K562 (cell line): Measurements from ENCODE around the gene IGSF9. TPM values are rescaled to one million over a fixed set of nuclear protein-coding genes. Genes with fewer than 3 reads are reported as not detected.

Experiments
- ATAC-seq: fragments of 200-7000 bp; cut with Tn5 transposase; 3 replicates; pipeline ENCODE4 v1.9.1; 2020; ENCODE audit warnings: moderate library complexity
- BruUV-seq: library from RNA; stranded (reverse); fragments of 400-500 nt; replicated peaks from 2 replicates; lab custom pipeline; 2021; lab: Mats Ljungman, UMichigan
- CTCF ChIA-PET: fragments of 300-600 bp; formaldehyde crosslinking; extraction: SDS; loops from one replicate; lab custom pipeline; 2021; ENCODE audit warnings: low intra/inter-chr PET ratio; lab: Yijun Ruan, JAX
- POLR2A ChIA-PET: fragments of 300-600, 350-650 bp; sonication (Branson Sonifier 250); formaldehyde crosslinking; extraction: SDS; loops from one replicate; lab custom pipeline; 2021; ENCODE audit warnings: antibody characterized with exemption, inconsistent platforms; lab: Yijun Ruan, JAX
- DNase-seq, 4 experiments: peaks; one replicate each; pipeline versions ENCODE4 v3.0.0 to v3.0.0-alpha.2; 2011 to 2018; ENCODE audit warnings: low spot score in 3 of 4, mixed read lengths in 3 of 4; ENCODE audit errors: extremely low read depth in 1 of 4
- FAIRE-seq: peaks from 2 replicates; lab custom pipeline; 2011; peaks lifted over from hg19 to GRCh38; lab: Jason Lieb, UNC
- H2AFZ ChIP-seq: 2 replicates; pipeline ENCODE4 v1.6.0; 2011; ENCODE audit warnings: low read depth, low read length, control low read depth, inconsistent platforms
- H3K27ac ChIP-seq: fragments of 200-600 bp; 3 replicates; pipeline ENCODE4 v1.8.0; 2011; ENCODE audit warnings: low read depth, mild to moderate bottlenecking, control low read depth, inconsistent platforms, low read length, moderate library complexity, mixed read lengths; ENCODE audit errors: extremely low read depth
- H3K27me3 ChIP-seq, 2 experiments: fragments of 300-600 bp in 1 of 2; 2 replicates in 1 of 2; 3 replicates in 1 of 2; pipeline versions ENCODE4 v1.6.0 to v1.8.0; 2011; ENCODE audit warnings: inconsistent platforms in 2 of 2, low read length in 2 of 2, mild to moderate bottlenecking in 1 of 2, mixed read lengths in 1 of 2, moderate library complexity in 1 of 2; ENCODE audit not compliant: control insufficient read depth in 2 of 2, insufficient read depth in 2 of 2
- H3K36me3 ChIP-seq: fragments of 300-600 bp; 3 replicates; pipeline ENCODE4 v1.8.0; 2011; ENCODE audit warnings: mild to moderate bottlenecking, low read length, inconsistent platforms; ENCODE audit not compliant: control insufficient read depth, insufficient read depth
- H3K4me1 ChIP-seq, 2 experiments: fragments of 200-600 bp in 1 of 2; replicated peaks in 1 of 2; 2 replicates in 1 of 2; 3 replicates in 1 of 2; pipeline versions ENCODE4 v1.5.1 to v1.8.0; 2011; ENCODE audit warnings: inconsistent platforms in 2 of 2, low read length in 2 of 2, mild to moderate bottlenecking in 1 of 2, mixed read lengths in 1 of 2, moderate library complexity in 1 of 2; ENCODE audit not compliant: control insufficient read depth in 2 of 2, insufficient read depth in 2 of 2
- H3K4me2 ChIP-seq: 2 replicates; pipeline ENCODE4 v1.6.1; 2011; ENCODE audit warnings: low read length, control low read depth, inconsistent platforms, mixed read lengths; ENCODE audit not compliant: insufficient read depth
- H3K4me3 ChIP-seq: fragments of 200-600 bp; sonication (generic), shearing (Covaris generic); 2 replicates; pipeline ENCODE4 v1.5.1; 2016; ENCODE audit warnings: control low read depth, inconsistent platforms
- H3K79me2 ChIP-seq: fragments of 200-600 bp; 3 replicates; pipeline ENCODE4 v1.8.0; 2011; ENCODE audit warnings: low read length, inconsistent platforms; ENCODE audit not compliant: control insufficient read depth, insufficient read depth
- H3K9ac ChIP-seq, 2 experiments: 2 replicates each; pipeline versions ENCODE4 v1.6.0 to v1.6.1; 2011; ENCODE audit warnings: low read depth in 2 of 2, low read length in 2 of 2, control low read depth in 1 of 2, inconsistent platforms in 1 of 2, mild to moderate bottlenecking in 1 of 2, mixed read lengths in 1 of 2; ENCODE audit not compliant: insufficient read depth in 1 of 2
- H3K9me1 ChIP-seq: one replicate; pipeline ENCODE4 v1.6.0; 2011; ENCODE audit warnings: inconsistent platforms, mild to moderate bottlenecking, low read length, moderate library complexity; ENCODE audit not compliant: control insufficient read depth, insufficient read depth
- H3K9me3 ChIP-seq: replicated peaks from 2 replicates; pipeline ENCODE4 v1.5.1; 2011; ENCODE audit warnings: low read depth, low read length, inconsistent platforms; ENCODE audit not compliant: control insufficient read depth, insufficient read depth
- H4K20me1 ChIP-seq: replicated peaks from 2 replicates; pipeline ENCODE4 v1.6.1; 2011; ENCODE audit warnings: low read length, inconsistent platforms, mixed read lengths; ENCODE audit not compliant: control insufficient read depth, insufficient read depth
- CEBPG ChIP-seq, 3 experiments: fragments of 200-800 bp in 1 of 3; sonication (Bioruptor generic) in 1 of 3; sonication (generic) in 1 of 3; formaldehyde crosslinking in 1 of 3; IDR thresholded peaks in 2 of 3; conservative IDR thresholded peaks in 1 of 3; 2 replicates each; pipeline versions ENCODE4 v1.6.1 to v1.8.0; 2016 to 2022; ENCODE audit warnings: missing compliant biosample characterization in 2 of 3, missing genetic modification characterization in 2 of 3, mild to moderate bottlenecking in 1 of 3, missing genetic modification reagents in 1 of 3
- E2F1 ChIP-seq: sonication (generic); formaldehyde crosslinking; IDR thresholded peaks from 2 replicates; pipeline ENCODE4 v1.8.1; 2023; ENCODE audit warnings: mild to moderate bottlenecking, missing genetic modification reagents, moderate library complexity
- LARP7 ChIP-seq: fragments of 450-650 bp; IDR thresholded peaks from 2 replicates; pipeline ENCODE4 v1.6.1; 2016
- MAFF ChIP-seq: IDR thresholded peaks from 2 replicates; pipeline ENCODE4 v1.6.1; 2012; ENCODE audit warnings: low read length, improper control_type of control experiment
- MAFG ChIP-seq: fragments of 450-650 bp; conservative IDR thresholded peaks from 2 replicates; pipeline ENCODE4 v1.6.1; 2016; ENCODE audit warnings: missing genetic modification characterization, missing compliant biosample characterization
- POLR2A ChIP-seq: fragments of 450-650 bp; conservative IDR thresholded peaks from 2 replicates; pipeline ENCODE4 v1.6.1; 2016
- RBFOX2 ChIP-seq: fragments of 200-400 bp; formaldehyde crosslinking; IDR thresholded peaks from 2 replicates; pipeline ENCODE4 v1.6.1; 2017; ENCODE audit warnings: low read depth, mild to moderate bottlenecking, low read length, moderate library complexity
- SETDB1 ChIP-seq: IDR thresholded peaks from one replicate; pipeline ENCODE4 v1.6.1; 2012; ENCODE audit warnings: low read length, control low read depth, inconsistent platforms
- TAF9B ChIP-seq: fragments of 450-650 bp; IDR thresholded peaks from 2 replicates; pipeline ENCODE4 v1.6.1; 2018; ENCODE audit warnings: mild to moderate bottlenecking; ENCODE audit not compliant: partially characterized antibody
- ZNF41 ChIP-seq: fragments of 250-450 bp; sonication (Bioruptor Pico); conservative IDR thresholded peaks from 2 replicates; pipeline ENCODE4 v1.4.0; 2020; ENCODE audit warnings: mild to moderate bottlenecking
- ZNF551 ChIP-seq: fragments of 250-450 bp; sonication (Bioruptor Pico); IDR thresholded peaks from 2 replicates; pipeline ENCODE4 v1.5.0; 2021; ENCODE audit warnings: mild to moderate bottlenecking, moderate library complexity
- ZNF707 ChIP-seq: fragments of 250-450 bp; sonication (Bioruptor Pico); conservative IDR thresholded peaks from 2 replicates; pipeline ENCODE4 v1.8.0; 2022; ENCODE audit warnings: inconsistent platforms, mild to moderate bottlenecking, moderate library complexity
- WGBS: fragments of 100-300 bp; shearing (Covaris generic); methylation state at CpG from one replicate; pipeline ENCODE4 v1.1.6; 2016; ENCODE audit warnings: low coverage, mixed read lengths; ENCODE audit not compliant: insufficient coverage; ENCODE audit errors: missing lambda C conversion rate; 5-methylcytosine and 5-hydroxymethylcytosine counted together
- in situ Hi-C: fragments of 300-500 bp; cut with MboI; formaldehyde crosslinking; loops from 4 replicates; pipeline ENCODE4 v1.15.0; 2018; ENCODE audit warnings: inconsistent platforms, mixed read lengths
- intact Hi-C: fragments of 100-400 bp; cut with micrococcal nuclease; formaldehyde crosslinking; loops from 2 replicates; pipeline ENCODE4 v1.14.2; 2022
- polyA plus RNA-seq, 8 experiments: library from polyadenylated mRNA; depleted of rRNA in 4 of 8; stranded (reverse) in 5 of 8; unstranded in 3 of 8; fragments of >200 nt; fragmentation: Nextera tagmentation in 2 of 8; fragmentation: Illumina TruSeq in 1 of 8; extraction: Ambion mirVana in 2 of 8; extraction: Trizol in 1 of 8; gene quantifications; 2 replicates each; pipeline versions ENCODE4 v1.2.1 to v1.2.3, GENCODE V29; 2011 to 2014; ENCODE audit warnings: inconsistent platforms in 1 of 8, missing spikeins in 1 of 8
- total RNA-seq, 7 experiments: library from RNA; depleted of rRNA in 6 of 7; stranded (reverse); fragments of >200 nt in 6 of 7; fragmentation: Illumina TruSeq in 2 of 7; extraction: Trizol in 2 of 7; gene quantifications; 2 replicates each; pipeline versions ENCODE4 v1.2.1 to v1.2.3, GENCODE V29; 2011 to 2021; ENCODE audit warnings: low replicate concordance in 1 of 7
- TF ChIP-seq, protein P1 (sequence below), 2 experiments: IDR thresholded peaks in 1 of 2; conservative IDR thresholded peaks in 1 of 2; 2 replicates each; pipeline ENCODE4 v1.6.1; 2016; ENCODE audit warnings: low read depth in 2 of 2, mild to moderate bottlenecking in 1 of 2, missing compliant biosample characterization in 1 of 2, missing genetic modification characterization in 1 of 2, moderate library complexity in 1 of 2
- TF ChIP-seq, protein P2 (sequence below): fragments of 450-650 bp; IDR thresholded peaks from 2 replicates; pipeline ENCODE4 v1.6.1; 2016

Gene IGSF9
- total and polyA plus RNA-seq, 9 of the 15 experiments (the other 6 are each of a cell fraction or from before 2014, with no cell fraction given): 0.03 to 0.29 (median 0.07) TPM; not detected in 1

DNA sequence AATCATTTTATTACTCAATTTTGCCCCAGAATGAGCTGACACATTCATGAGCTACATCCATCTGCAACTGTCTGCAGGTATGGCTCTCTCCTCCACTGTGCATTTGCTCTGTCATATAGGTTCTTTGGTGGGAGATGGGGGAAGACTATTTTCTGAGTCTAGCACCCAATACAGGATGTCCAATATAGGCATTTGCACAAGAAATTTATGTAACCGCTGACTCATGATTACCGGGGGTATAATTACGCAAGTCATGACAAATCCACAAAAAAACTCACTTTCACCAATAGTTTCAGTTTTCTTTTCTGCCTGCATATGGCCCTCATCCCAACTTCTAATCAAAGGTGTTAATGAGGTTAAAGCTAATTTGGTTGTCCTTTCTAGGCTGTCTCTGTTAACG lies 65.4 kb downstream of the IGSF9 start (continued):
- TF ChIP-seq, protein P1, sequence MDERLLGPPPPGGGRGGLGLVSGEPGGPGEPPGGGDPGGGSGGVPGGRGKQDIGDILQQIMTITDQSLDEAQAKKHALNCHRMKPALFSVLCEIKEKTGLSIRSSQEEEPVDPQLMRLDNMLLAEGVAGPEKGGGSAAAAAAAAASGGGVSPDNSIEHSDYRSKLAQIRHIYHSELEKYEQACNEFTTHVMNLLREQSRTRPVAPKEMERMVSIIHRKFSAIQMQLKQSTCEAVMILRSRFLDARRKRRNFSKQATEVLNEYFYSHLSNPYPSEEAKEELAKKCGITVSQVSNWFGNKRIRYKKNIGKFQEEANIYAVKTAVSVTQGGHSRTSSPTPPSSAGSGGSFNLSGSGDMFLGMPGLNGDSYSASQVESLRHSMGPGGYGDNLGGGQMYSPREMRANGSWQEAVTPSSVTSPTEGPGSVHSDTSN (CRISPR knock-in tag; IDR thresholded peaks at IDR 0.05; ENCODE audit: low read depth): no peak
- TF ChIP-seq, protein P1 (tag; conservative IDR thresholded peaks at IDR 0.05; ENCODE audit: low read depth): 0 out of 2 replicates have a peak, but pooled peaks have one; percentile 21
- TF ChIP-seq CEBPG (CRISPR knock-in tag; IDR thresholded peaks at IDR 0.05) (no peak), CEBPG (tag; conservative IDR thresholded peaks at IDR 0.05 in 1 of 2, IDR thresholded peaks at IDR 0.05 in 1 of 2) (peak; percentile 85 to 93), TAF9B (peak; percentile 49)

DNA sequence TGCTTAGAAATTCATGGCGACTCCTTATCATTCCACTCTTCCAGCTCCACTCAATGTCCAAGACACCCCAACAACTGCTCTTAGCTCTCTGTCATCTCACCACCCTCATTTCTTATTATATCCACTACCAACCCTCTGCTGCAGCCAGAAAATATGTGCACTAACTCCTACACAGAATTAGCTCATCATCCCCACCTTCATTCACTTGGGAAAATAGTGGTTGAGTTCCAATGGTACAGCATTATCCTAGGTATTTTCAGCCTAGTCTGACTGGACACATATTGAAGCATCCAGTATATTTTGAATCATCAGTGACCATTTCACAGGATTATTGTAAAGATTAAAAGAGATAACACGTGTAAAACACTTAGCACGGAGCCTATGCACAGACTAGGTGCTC lies 66.3 kb downstream of the IGSF9 start:
- DNase-seq (no peak), ATAC-seq (no peak), FAIRE-seq (no peak)
- Histone ChIP-seq H3K79me2 (no peaks in the 10 kb centered on the region), H3K4me2 (no peak overlapping the region), H3K9me1 (peaks cover 3% of the 10 kb centered on the region), H3K9me3 (no peaks in the 10 kb centered on the region; the same call in 1 of the 2 replicates), H3K36me3 (no peaks in the 10 kb centered on the region), H3K27ac (no peak overlapping the region), H2AFZ (no peak overlapping the region), H3K27me3 (no peaks in the 10 kb centered on the region; a peak in 1 of 5 replicates), H3K4me1 (peaks cover 4 to 43% of the 10 kb centered on the region in 2 experiments; a peak in 4 of 5 replicates), H4K20me1 (no peaks in the 10 kb centered on the region), H3K9ac (no peak overlapping the region), H3K4me3 (no peak overlapping the region)
- in situ Hi-C loops (no loop called here), intact Hi-C loops (no loop called here)
- ChIA-PET CTCF (no interaction called here), POLR2A (interaction anchor here (0.7 to 3.1 kb wide), 6 partner anchors 10 to 63 kb away, joined by 3 to 21 read pairs (median 3); partner anchors contain the start of gene TAGLN2)
- BruUV-seq: no TSS peak
- WGBS: 26% methylated on average over 3 of the region's 3 CpGs
- TF ChIP-seq SETDB1: no peak
- TF ChIP-seq LARP7: no peak
- no peak for TF ChIP-seq POLR2A
- no peak for TF ChIP-seq MAFF
- no peak for TF ChIP-seq MAFG
- no peak for TF ChIP-seq E2F1 (CRISPR knock-in tag)
- no peak for TF ChIP-seq ZNF41 (CRISPR knock-in tag)
- no peak for TF ChIP-seq ZNF551 (CRISPR knock-in tag)
- no peak for TF ChIP-seq ZNF707 (CRISPR knock-in tag)
- TF ChIP-seq RBFOX2: no peak
- TF ChIP-seq, protein P2, sequence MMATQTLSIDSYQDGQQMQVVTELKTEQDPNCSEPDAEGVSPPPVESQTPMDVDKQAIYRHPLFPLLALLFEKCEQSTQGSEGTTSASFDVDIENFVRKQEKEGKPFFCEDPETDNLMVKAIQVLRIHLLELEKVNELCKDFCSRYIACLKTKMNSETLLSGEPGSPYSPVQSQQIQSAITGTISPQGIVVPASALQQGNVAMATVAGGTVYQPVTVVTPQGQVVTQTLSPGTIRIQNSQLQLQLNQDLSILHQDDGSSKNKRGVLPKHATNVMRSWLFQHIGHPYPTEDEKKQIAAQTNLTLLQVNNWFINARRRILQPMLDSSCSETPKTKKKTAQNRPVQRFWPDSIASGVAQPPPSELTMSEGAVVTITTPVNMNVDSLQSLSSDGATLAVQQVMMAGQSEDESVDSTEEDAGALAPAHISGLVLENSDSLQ: no peak
